Hematopoietic multipotent progenitor cell treated with erythropoietin and hydrocortisone succinate and interleukin-3 and kit ligand, for 17 days (in vitro differentiated cells): Measurements from ENCODE around the gene MGA.
A peak's percentile ranks its signal among the peaks of the same experiment; 100 is the strongest.
"Not testable (repeated sequence)": the region's sequence is repeated elsewhere in the genome, so short reads cannot be mapped to it uniquely, and the experiment has no call there.

ENCODE experiments used
- DNase-seq: peaks from one replicate; pipeline ENCODE4 v3.0.0-alpha.2; 2015; ENCODE audit warnings: low spot score

The MGA gene

DNA sequence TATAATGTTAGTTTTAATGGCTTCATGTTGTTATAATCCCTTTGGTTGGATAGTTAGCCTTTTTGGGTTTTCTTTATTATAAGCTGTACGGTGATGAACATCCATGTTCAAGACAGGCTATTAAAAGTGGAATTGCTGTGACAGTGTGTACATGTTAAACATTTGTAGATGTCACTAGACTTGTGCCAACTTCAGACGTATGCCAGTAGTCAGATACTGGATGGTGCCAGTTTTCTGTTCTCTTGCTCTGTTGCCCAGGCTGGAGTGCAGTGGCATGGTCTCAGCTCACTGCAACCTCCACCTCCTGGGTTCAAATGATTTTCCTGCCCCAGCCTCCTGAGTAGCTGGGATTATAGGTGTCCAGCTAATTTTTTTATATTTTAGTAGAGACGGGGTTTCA is 54.1 kb downstream of the MGA start:
- DNase-seq = no peak

DNA sequence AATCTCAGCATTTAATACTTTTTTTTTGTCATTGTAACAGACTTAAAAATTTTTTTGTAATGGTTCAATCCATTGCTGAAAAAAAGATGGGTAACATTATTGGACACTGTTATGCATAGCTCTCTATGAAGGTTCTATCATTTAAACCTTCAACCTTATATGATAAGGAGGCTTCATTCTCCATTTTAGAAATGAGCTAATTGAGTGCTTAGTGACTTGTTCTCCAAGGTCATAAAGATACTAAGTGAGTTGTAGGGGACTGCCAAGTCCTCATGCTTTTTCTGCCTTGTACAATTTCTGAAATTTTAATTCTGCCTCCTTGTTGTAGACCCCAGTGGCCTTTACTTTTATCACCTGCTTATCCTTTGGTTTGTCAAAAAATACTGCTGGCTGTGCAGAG is 56.7 kb downstream of the MGA start:
- no peak for DNase-seq

DNA sequence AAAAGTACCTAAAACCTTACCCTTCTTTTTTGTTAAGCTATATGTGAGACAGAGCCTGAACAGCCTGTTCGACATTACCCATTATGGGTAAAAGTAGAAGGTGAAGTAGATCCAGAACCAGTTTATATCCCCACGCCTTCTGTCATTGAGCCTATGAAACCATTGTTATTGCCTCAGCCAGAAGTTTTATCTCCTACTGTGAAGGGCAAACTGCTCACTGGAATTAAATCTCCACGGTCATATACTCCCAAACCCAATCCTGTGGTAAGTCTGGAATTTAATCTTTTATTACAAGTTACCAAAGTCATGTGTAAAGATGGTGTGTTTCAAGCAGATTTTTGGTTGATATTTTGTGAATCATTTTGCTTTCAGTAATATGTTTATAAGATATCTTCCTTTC is 66.9 kb downstream of the MGA start:
- no peak for DNase-seq

DNA sequence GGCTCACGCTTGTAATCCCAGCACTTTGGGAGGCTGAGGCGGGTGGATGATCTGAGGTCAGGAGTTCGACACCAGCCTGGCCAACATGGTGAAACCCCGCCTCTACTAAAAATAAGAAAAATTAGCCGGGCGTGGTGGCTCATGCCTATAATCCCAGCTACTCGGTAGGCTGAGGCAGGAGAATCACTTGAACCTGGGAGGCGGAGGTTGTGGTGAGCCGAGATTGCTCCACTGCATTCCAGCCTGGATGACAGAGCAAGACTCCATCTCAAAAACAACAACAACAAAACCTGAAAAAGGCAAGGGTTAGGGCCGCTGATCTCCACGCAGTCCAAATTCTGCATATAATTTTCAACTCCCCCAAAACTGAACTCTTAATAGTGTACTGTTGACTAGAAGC is 67.9 kb downstream of the MGA start:
- not testable (repeated sequence) for DNase-seq

DNA sequence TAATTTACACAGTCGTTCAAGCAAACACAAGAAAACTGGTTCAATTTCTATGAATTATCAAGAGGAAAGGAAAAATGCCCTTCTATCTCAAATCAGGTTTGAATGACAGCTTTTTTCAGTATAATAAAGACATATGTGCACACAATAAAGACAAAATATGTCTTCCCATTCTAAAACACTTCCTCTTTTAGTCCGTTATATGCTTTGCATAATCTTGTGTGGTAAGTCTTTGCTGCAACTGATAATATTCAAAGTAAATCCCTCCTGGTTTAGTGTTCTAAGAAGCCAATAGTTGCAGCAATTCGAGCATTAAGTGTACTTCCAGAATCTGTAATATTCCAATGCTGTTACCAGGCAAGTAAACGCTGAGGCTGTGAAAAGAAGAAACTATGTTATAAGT is 70.3 kb downstream of the MGA start:
- DNase-seq = no peak

DNA sequence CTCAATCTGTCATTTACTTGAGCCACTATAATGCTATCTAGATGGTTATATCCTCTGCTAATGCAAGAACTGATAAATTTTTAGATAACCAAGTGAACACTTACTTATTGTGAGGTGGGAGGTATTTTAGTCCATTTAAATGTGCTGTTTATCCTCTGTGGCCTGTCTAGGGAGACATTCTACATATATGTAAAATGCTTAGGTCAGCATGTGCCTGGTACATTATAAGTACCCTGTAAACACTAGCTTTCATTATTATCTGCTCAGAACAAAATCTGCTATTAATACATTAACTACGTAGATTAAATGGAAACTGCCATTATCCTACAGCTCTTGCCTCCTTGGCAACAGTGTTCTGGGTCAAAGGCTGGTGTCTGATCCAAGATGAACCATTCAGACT is 72.3 kb downstream of the MGA start:
- DNase-seq = no peak

DNA sequence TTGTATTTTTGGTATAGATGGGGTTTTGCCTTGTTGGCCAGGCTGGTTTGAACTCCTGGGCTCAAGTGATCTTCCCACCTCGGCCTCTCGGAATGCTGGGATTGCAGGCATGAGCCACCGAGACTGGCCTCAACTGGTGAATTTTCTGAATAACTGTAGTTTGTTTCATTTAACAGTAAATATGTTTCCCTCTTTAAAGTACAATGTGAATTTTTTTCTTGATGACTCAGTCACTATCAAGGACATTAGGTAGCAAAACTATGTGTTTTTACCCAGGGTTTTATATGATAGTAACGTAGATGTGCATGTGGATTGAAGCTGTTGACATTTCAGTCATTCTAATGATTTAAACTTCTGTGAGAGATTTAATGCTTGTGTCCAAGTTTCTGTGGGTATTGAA is 73.9 kb downstream of the MGA start:
- DNase-seq = no peak

DNA sequence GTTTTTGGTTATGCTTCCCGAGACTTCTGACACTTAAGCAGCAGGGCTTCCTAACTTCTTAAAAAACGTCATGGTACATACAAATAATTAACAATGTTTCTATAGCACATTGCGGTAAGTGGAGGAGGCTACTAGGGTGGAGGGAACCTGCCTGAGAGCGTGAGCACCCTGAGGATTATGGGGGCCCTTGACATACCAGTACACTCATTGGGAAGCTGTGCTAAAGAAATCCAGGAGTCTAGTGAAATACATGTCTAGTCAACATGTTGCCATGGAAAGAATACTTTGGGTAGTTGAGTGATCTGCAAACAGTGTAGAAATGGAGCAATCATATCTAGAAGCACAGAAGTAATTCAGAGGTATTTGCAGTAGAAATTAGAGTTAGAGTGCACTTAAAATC is 74.8 kb downstream of the MGA start:
- DNase-seq = no peak

DNA sequence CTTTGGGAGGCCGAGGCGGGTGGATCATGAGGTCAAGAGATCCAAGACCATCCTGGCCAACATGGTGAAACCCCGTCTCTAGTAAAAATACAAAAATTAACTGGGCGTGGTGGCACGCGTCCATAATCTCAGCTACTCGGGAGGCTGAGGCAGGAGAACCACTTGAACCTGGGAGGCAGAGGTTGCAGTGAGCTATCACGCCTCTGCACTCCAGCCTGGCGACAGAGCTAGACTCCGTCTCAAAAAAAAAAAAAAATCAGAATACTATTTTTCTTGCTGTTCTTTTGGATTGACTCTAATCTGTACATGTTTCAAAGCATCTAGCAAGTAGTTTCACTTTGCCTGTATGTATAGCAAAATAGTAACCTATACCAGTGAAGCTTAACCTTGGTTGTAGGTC is 75.3 kb downstream of the MGA start:
- not testable (repeated sequence) for DNase-seq

DNA sequence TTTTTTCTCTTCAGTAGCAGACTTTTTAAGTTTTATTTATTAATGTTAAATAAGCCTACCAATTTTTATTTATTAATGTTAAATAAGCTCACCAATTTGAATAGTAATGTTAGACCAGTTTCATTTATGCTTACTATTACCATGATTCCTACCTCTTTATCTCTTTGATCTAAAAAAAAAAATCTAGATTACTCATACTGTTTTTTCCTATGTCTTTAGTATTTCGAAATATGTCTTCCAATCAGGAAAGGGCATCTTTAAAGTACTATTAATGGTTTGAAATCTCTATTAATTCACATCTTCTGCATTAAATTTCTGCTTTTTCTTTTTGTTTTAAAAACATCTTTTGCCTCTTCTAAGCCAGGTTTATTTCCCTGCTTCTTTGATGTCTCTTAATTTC is 86.6 kb downstream of the MGA start:
- no peak for DNase-seq

DNA sequence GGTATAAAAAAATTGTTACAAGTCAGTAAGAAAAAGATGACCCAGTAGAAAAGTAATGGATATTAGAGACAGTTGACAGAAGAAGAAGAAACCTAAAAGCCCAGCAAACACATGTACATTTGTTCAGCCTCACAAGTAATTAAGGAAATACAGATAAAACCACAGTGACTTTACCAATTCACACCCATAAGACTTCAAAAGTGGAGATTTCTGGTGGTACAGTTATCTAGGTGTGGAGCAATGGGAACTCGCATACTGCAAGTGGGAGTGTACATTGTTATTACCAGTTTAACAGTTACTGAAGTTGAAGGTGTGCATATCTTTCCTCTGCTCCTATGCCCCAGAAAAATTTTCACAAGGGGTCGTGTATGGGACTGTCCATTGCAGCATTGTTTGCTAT is 96.0 kb downstream of the MGA start:
- DNase-seq = no peak

DNA sequence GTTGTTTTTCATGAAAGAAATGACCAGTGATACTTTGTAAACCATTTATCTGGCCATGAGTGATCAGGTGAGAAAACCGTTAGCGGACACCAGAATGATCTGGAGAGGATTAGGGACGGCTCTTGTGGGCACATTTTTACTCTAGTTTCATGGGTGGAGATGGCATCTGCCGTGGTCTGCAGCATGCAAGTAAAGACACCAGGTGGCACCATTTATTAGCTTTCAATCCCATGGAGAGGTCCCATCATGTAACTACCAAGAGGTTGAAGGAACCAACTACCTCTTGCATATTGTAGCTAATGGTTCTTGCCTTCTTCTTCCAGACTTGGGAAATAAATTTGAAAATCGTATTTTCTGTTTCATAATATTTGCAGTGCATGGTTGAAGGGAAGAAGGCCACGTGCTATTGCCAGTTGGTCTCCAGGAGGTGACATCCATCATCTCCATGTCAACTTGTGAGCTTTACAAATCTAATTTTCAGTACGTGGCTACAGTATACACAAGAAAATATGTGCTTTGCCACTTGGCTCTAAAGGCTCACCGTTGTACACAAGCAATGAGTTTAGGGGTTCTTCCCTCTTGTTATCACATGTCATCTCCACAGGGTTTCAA is 112.6 kb downstream of the MGA start:
- peak; percentile 77 for DNase-seq

DNA sequence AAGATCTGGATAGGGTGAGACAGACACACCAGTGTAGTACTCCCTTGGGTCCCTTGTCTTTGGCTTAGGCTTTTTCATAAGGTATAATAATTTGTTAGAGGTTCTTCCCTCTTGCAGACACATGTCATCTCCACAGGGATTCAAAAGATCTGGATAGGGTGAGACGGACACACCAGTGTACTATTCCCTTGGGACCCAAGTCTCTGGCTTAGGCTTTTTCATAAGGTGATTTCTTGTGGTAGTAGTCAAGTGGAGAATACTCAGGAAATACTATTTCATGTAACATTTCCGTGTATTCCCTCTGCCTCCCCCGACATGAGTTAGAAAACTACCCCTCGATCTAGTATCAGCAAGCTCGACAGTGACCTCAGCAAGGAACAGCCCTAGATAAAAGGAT is 113.1 kb downstream of the MGA start:
- no peak for DNase-seq

DNA sequence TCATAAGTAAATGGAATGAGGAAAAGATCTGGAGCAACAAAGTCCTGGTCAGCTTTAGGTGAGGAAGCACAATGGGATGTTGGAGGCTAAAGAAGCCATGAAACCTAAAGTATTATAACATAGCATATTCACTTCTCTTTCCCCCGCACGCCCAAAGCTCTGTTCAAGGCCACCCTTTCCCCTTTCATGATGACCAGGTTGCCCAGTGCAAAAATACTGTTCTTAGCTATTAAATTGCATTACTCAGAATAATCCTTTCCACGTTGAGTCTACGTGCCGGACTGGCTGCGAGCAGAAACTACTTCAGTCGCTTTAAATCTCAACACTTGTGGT is 113.5 kb downstream of the MGA start:
- DNase-seq = no peak

DNA sequence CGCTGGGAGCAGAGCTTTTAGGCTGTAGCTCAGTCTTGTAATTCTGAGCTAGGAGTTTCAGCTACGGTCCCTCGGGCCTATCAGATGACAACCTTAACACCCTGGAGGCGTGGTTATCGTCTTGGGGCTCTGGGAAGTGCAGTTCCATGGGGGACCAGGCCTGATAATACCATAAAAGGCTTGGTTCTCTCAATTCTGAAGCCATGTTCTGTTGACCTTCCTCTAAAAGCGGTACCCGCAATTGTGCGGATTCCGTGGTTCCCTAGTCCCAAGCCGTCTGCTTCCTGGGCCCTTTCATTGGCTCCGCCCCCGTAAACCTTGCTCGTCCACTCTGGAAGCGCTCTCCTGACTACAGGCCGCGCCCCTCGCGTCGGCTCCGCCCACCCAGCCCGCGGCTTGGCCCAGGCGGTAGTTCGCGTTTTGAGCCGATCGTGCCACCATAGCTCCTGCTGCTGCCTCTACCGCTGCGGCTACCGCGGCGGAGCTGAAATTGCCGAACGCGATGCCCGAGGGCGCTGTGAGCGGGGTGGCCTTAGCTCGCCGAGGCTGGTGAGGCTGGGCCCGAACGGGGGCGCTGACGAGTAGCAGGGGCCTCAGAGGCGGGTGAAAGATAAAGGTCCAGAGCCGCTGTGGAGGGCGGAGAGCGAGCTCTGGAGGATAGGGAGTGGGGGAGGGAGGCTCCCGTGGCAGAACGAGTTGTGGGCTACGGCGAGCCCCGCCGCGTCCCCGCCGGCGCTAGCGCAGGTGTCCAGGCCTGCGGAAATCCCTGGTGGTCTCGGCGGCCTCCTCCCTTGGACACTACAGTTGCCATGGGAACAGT is 114.1 kb downstream of the MGA start, which contains the start of gene MAPKBP1:
Gene MAPKBP1, plus strand, starts transcription at position 423 of the 820 bp plus-strand sequence. CDS start 792 bp downstream, outside the sequence.
- DNase-seq = peak; percentile 97

DNA sequence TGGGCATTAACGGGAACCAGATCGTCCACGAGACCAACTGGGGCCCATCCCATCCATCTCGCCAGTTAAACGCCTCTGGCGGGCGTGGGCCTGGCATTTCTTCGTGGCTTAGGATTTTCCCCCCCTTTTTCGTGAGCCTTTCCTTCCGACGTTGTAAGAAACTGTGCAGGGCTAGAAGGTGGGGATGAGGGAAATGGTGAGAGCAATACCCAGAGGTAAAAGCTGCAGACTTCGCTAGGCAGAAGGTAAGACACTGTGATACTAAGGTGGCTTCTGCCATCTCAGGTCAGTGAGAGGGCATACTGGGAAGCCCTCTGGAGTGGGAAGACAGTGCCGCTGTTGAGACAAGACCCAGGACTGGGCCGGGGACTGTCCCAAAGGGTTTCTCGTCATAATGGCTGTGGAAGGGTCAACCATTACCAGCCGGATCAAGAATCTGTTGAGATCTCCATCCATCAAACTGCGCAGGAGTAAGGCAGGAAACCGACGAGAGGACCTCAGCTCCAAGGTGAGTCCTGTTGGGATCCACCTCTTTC is 114.7 kb downstream of the MGA start:
- no peak for DNase-seq

DNA sequence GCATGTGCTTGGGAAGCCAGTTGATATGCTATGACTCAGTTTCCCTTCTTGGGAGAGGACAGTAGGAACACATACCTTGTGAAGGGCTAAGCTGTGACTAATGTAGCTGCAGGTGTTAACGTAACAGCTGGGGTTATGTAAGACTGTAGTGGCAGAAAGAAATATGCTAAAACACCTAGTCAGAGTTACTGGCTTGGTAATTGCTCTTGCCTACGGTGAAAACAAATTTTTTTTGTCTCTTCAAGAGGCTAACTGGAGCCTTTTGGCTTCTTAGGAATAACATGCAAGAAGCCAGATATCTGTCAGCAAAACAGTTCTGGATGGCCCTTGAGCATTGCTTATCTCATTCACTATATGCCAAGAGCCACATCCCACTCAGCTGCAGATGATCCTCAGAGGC is 115.4 kb downstream of the MGA start:
- no peak for DNase-seq

DNA sequence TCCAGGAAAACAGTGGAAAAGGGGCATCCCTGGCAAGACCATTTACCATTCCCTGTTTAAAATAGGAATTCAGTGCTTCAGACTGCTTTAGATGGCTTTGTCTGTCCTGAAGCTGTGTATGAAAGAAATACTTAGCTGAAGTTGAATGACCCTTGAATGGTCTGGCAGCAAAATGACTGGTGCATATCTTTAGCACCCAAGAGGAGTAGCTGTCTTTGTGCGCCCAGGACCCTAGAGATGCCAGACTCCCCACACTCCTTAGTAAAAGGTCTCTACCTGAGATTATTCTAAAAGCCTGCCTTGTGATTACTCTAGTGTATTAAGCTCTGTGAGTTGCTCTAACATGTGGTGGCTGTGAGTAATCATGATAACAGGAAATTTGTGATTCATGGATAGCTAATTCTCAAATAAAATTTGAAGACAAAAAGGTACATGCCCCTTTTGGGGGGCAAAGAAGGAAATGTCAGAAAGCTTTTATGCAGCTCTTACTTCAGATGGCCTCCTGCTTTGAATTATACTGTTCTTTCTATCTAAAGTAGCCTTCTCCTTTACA is 117.3 kb downstream of the MGA start:
- no peak for DNase-seq

DNA sequence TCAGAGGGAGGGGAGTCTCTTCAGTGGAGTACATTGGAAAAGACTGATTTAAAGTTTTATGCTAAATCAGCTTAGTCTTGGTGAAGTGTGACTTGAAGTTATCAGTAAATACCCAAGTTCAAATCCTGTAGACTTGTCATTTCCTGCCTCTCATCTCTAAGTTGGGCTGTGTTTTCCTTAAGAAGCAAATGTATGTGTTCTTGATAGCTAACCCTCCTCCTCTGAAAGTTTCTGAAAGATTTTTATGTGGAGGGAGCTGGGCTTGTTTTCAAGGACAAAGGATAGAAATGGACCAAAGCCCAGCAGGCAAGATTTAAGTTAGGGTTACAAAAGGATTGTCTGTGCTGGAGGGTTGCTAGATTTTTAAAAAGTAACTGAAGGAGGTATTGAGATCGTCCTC is 118.3 kb downstream of the MGA start:
- DNase-seq = no peak

DNA sequence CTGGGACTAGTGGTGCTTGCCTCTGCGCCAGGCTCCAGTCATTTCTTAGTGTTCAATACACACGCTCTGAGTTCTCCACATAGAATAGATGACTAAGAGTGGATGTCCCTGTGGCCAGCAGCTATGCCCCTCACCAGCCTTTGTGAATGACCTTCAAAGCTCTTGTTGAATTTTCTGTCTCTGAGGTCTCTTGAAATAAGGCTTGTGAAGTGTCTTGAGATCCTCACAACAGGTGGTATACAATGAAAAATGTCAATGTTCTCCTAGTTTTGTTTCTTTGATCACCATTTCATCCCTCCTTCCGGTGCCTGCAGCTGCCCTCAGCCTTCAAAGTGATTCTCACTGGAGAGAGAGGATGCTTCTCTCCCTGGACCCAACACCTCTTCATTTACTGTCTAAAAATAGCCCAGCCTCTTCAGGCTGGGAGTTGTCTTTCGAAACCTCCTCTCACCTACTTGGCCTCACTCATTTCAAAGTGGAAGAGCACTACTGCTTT is 119.5 kb downstream of the MGA start:
- no peak for DNase-seq

DNA sequence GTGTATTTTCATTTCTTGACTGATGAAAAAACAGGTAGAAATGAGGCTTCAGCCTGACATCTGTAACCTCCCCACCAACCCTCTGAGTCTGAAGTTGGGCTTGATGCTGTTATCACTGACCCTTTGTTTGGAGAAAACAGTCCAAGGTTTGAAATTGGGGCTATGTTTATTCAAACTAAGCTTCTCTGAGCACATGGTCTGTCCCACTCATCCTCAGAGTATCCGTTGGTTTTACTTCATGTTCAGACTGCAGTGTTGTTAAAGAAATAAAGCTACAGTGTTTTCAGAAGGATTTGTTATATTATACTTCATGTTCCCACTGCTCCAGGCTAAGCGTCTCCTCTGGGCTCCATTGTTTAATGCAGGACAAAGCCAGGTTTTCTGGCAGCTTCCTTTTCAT is 120.1 kb downstream of the MGA start:
- no peak for DNase-seq

DNA sequence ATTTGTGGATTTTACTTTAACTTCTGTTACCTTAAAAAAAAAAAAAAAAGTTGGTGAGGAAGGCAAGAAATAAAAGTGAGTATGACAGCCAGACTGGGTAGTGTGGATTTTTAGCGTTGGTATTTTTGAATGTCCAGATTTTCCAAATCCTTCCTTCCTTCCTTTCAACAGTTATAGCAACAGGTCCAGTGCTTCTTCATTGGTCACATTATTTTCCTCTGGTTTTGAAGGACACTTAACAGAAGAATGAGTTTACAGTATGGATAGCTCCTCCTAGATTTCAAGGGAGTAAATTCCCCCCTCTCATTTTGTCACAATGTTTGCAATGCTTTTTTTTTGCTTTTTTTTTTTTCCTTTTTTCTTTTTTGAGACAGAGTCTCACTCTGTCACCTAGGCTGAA is 120.5 kb downstream of the MGA start:
- no peak for DNase-seq
